GM12878 (cell line): Measurements from ENCODE around the gene FFAR4. TPM values are rescaled to one million over a fixed set of nuclear protein-coding genes. Genes with fewer than 3 reads are reported as not detected.

ENCODE experiments used
- ATAC-seq: fragments of 200-7000 bp; cut with Tn5 transposase; 3 replicates; pipeline ENCODE4 v1.9.1; 2020; ENCODE audit warnings: mild to moderate bottlenecking, moderate library complexity
- BruUV-seq: library from RNA; stranded (reverse); fragments of 400-500 nt; replicated peaks from 2 replicates; lab custom pipeline; 2021; lab: Mats Ljungman, UMichigan
- CTCF ChIA-PET: fragments of 300-600 bp; sonication (Branson Sonifier 250); formaldehyde crosslinking; extraction: SDS; loops from one replicate; lab custom pipeline; 2021; ENCODE audit warnings: inconsistent platforms; lab: Yijun Ruan, JAX
- POLR2A ChIA-PET: fragments of 350-600 bp; formaldehyde crosslinking; extraction: SDS; loops from one replicate; lab custom pipeline; 2021; ENCODE audit warnings: inconsistent platforms; lab: Charles Lee
- RAD21 ChIA-PET: fragments of 300-600 bp; sonication (Branson Sonifier 250); formaldehyde crosslinking; loops from one replicate; lab custom pipeline; 2023; ENCODE audit warnings: antibody characterized with exemption; ENCODE audit not compliant: unreplicated experiment; lab: Charles Lee
- SMC1A ChIA-PET: fragments of 300-600 bp; sonication (Branson Sonifier 250); formaldehyde crosslinking; loops from one replicate; lab custom pipeline; 2023; ENCODE audit not compliant: unreplicated experiment, uncharacterized antibody; lab: Charles Lee
- DNase-seq: peaks from one replicate; pipeline ENCODE4 v3.0.0-alpha.2; 2011; ENCODE audit warnings: low read depth, low spot score
- FAIRE-seq: peaks from 3 replicates; lab custom pipeline; 2011; peaks lifted over from hg19 to GRCh38; lab: Jason Lieb, UNC
- H2AFZ ChIP-seq: 2 replicates; pipeline ENCODE4 v1.6.0; 2011; ENCODE audit warnings: low read depth, low read length, control low read depth; ENCODE audit not compliant: control insufficient read depth
- H3K27ac ChIP-seq: 2 replicates; pipeline ENCODE4 v1.5.1; 2011; ENCODE audit warnings: control low read depth; ENCODE audit not compliant: control insufficient read depth, insufficient read depth
- H3K27me3 ChIP-seq, 2 experiments: replicated peaks in 1 of 2; 2 replicates each; pipeline versions ENCODE4 v1.6.0 to v1.6.1; 2011; ENCODE audit warnings: low read length in 1 of 2; ENCODE audit not compliant: control insufficient read depth in 2 of 2, insufficient read depth in 2 of 2
- H3K36me3 ChIP-seq, 2 experiments: 2 replicates each; pipeline ENCODE4 v1.5.1; 2011; ENCODE audit warnings: low read length in 1 of 2; ENCODE audit not compliant: control insufficient read depth in 2 of 2, insufficient read depth in 2 of 2
- H3K4me1 ChIP-seq: 2 replicates; pipeline ENCODE4 v1.6.1; 2011; ENCODE audit warnings: mild to moderate bottlenecking, low read length, moderate library complexity, mixed read lengths; ENCODE audit not compliant: control insufficient read depth, insufficient read depth
- H3K4me2 ChIP-seq: 2 replicates; pipeline ENCODE4 v1.6.0; 2011; ENCODE audit warnings: control low read depth; ENCODE audit not compliant: control insufficient read depth, insufficient read depth
- H3K4me3 ChIP-seq: fragments of 200-600 bp; sonication (generic); 2 replicates; pipeline ENCODE4 v1.5.1; 2016
- H3K79me2 ChIP-seq: 2 replicates; pipeline ENCODE4 v1.6.0; 2011; ENCODE audit warnings: low read length; ENCODE audit not compliant: control insufficient read depth, insufficient read depth
- H3K9ac ChIP-seq: 2 replicates; pipeline ENCODE4 v1.8.0; 2011; ENCODE audit warnings: low read length, control low read depth, mixed read lengths; ENCODE audit not compliant: control insufficient read depth, insufficient read depth
- H3K9me3 ChIP-seq: replicated peaks from 3 replicates; pipeline ENCODE4 v1.5.1; 2011; ENCODE audit warnings: mild to moderate bottlenecking, low read length; ENCODE audit not compliant: control insufficient read depth, insufficient read depth
- H4K20me1 ChIP-seq: 2 replicates; pipeline ENCODE4 v1.6.0; 2011; ENCODE audit not compliant: control insufficient read depth, insufficient read depth
- E2F8 ChIP-seq: fragments of 450-650 bp; IDR thresholded peaks from 2 replicates; pipeline ENCODE4 v1.6.1; 2018; ENCODE audit warnings: mild to moderate bottlenecking, low read depth, moderate library complexity; ENCODE audit not compliant: partially characterized antibody
- GATAD2B ChIP-seq: fragments of 450-650 bp; conservative IDR thresholded peaks from 2 replicates; pipeline ENCODE4 v1.6.1; 2017; ENCODE audit warnings: low read depth, mild to moderate bottlenecking, moderate library complexity
- IKZF2 ChIP-seq, 2 experiments: fragments of 450-650 bp; IDR thresholded peaks; 2 replicates each; pipeline ENCODE4 v1.6.1; 2017; ENCODE audit warnings: mild to moderate bottlenecking in 2 of 2, moderate library complexity in 2 of 2
- MYB ChIP-seq: fragments of 150-350 bp; IDR thresholded peaks from 2 replicates; pipeline ENCODE4 v1.6.1; 2014; ENCODE audit warnings: mild to moderate bottlenecking, low read depth, low read length, borderline replicate concordance
- NBN ChIP-seq: fragments of 450-650 bp; IDR thresholded peaks from 2 replicates; pipeline ENCODE4 v1.6.1; 2016
- NFXL1 ChIP-seq: fragments of 450-650 bp; IDR thresholded peaks from 2 replicates; pipeline ENCODE4 v1.6.1; 2017; ENCODE audit warnings: antibody characterized with exemption, mild to moderate bottlenecking, borderline replicate concordance
- NR2F1 ChIP-seq: fragments of 450-650 bp; conservative IDR thresholded peaks from 2 replicates; pipeline ENCODE4 v1.6.1; 2017; ENCODE audit warnings: mild to moderate bottlenecking
- SMAD1 ChIP-seq: fragments of 450-650 bp; IDR thresholded peaks from 2 replicates; pipeline ENCODE4 v1.6.1; 2018; ENCODE audit warnings: mild to moderate bottlenecking, low read depth; ENCODE audit not compliant: partially characterized antibody
- TAF1 ChIP-seq: IDR thresholded peaks from 2 replicates; pipeline ENCODE4 v1.6.1; 2011; ENCODE audit warnings: mild to moderate bottlenecking, low read depth, low read length, borderline replicate concordance
- ZZZ3 ChIP-seq: IDR thresholded peaks from 2 replicates; pipeline ENCODE4 v1.6.1; 2011; ENCODE audit warnings: low read depth; ENCODE audit not compliant: control insufficient read depth, insufficient read length
- in situ Hi-C: fragments of 300-500 bp; cut with MboI; formaldehyde crosslinking; loops from 9 replicates; pipeline ENCODE4 v1.14.3; 2018; ENCODE audit warnings: mixed read lengths
- intact Hi-C: fragments of 100-400 bp; cut with micrococcal nuclease; formaldehyde crosslinking; loops from one replicate; pipeline ENCODE4 v1.14.2; 2022; ENCODE audit not compliant: unreplicated experiment
- polyA plus RNA-seq, 11 experiments: library from polyadenylated mRNA; depleted of rRNA in 4 of 11; unstranded in 6 of 11; stranded (reverse) in 5 of 11; fragments of >200 nt; fragmentation: Nextera tagmentation in 4 of 11; fragmentation: Illumina TruSeq in 1 of 11; extraction: Ambion mirVana in 4 of 11; extraction: Trizol in 1 of 11; gene quantifications; 1 replicate in 1 of 11; 2 replicates in 10 of 11; pipeline versions ENCODE4 v1.2.1 to v1.2.3, GENCODE V29; 2011 to 2016; ENCODE audit warnings: inconsistent platforms in 2 of 11, missing spikeins in 2 of 11, low read depth in 1 of 11
- total RNA-seq, 4 experiments: library from RNA; depleted of rRNA in 3 of 4; stranded (reverse); fragments of >200 nt in 3 of 4; fragmentation: Illumina TruSeq in 1 of 4; extraction: Trizol in 1 of 4; gene quantifications; 2 replicates each; pipeline versions ENCODE4 v1.2.1 to v1.2.3, GENCODE V29; 2013 to 2021
- TF ChIP-seq, protein P1 (sequence below): fragments of 150-350 bp; IDR thresholded peaks from 2 replicates; pipeline ENCODE4 v1.6.1; 2016; ENCODE audit warnings: low read depth, low read length
- TF ChIP-seq, protein P2 (sequence below): fragments of 450-650 bp; IDR thresholded peaks from 2 replicates; pipeline ENCODE4 v1.6.1; 2017; ENCODE audit warnings: borderline replicate concordance

FFAR4 gene
- total and polyA plus RNA-seq, 10 of the 15 experiments (the other 5 are each of a cell fraction or from before 2014, with no cell fraction given): not detected

GRCh38 chr10:93547522-93547921, 18.9 kb upstream of the FFAR4 start:
- Histone ChIP-seq H3K27ac (no peak overlapping the region), H3K4me3 (no peak overlapping the region), H3K36me3 (no peaks in the 10 kb centered on the region), H3K27me3 (no peaks in the 10 kb centered on the region), H3K9me3 (no peaks in the 10 kb centered on the region), H3K4me1 (no peaks in the 10 kb centered on the region), H2AFZ (no peak overlapping the region), H4K20me1 (no peaks in the 10 kb centered on the region), H3K9ac (no peak overlapping the region), H3K79me2 (no peaks in the 10 kb centered on the region), H3K4me2 (no peak overlapping the region)
- SMC1A ChIA-PET: no interaction called here
- RAD21 ChIA-PET: no interaction called here
- in situ Hi-C loops: no loop called here
- CTCF ChIA-PET: no interaction called here
- ATAC-seq (no peak), DNase-seq (no peak), FAIRE-seq (no peak)
- no TSS peak for BruUV-seq
- intact Hi-C loops: no loop called here
- TF ChIP-seq NR2F1 (no peak), GATAD2B (no peak), ZZZ3 (no peak), SMAD1 (no peak), E2F8 (no peak), NBN (no peak), IKZF2 (IDR thresholded peaks at IDR 0.05) (no peak), NFXL1 (no peak), MYB (no peak), TAF1 (no peak)
- TF ChIP-seq, protein P1, sequence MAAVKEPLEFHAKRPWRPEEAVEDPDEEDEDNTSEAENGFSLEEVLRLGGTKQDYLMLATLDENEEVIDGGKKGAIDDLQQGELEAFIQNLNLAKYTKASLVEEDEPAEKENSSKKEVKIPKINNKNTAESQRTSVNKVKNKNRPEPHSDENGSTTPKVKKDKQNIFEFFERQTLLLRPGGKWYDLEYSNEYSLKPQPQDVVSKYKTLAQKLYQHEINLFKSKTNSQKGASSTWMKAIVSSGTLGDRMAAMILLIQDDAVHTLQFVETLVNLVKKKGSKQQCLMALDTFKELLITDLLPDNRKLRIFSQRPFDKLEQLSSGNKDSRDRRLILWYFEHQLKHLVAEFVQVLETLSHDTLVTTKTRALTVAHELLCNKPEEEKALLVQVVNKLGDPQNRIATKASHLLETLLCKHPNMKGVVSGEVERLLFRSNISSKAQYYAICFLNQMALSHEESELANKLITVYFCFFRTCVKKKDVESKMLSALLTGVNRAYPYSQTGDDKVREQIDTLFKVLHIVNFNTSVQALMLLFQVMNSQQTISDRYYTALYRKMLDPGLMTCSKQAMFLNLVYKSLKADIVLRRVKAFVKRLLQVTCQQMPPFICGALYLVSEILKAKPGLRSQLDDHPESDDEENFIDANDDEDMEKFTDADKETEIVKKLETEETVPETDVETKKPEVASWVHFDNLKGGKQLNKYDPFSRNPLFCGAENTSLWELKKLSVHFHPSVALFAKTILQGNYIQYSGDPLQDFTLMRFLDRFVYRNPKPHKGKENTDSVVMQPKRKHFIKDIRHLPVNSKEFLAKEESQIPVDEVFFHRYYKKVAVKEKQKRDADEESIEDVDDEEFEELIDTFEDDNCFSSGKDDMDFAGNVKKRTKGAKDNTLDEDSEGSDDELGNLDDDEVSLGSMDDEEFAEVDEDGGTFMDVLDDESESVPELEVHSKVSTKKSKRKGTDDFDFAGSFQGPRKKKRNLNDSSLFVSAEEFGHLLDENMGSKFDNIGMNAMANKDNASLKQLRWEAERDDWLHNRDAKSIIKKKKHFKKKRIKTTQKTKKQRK: no peak
- TF ChIP-seq, protein P2, sequence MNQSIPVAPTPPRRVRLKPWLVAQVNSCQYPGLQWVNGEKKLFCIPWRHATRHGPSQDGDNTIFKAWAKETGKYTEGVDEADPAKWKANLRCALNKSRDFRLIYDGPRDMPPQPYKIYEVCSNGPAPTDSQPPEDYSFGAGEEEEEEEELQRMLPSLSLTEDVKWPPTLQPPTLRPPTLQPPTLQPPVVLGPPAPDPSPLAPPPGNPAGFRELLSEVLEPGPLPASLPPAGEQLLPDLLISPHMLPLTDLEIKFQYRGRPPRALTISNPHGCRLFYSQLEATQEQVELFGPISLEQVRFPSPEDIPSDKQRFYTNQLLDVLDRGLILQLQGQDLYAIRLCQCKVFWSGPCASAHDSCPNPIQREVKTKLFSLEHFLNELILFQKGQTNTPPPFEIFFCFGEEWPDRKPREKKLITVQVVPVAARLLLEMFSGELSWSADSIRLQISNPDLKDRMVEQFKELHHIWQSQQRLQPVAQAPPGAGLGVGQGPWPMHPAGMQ: no peak
- POLR2A ChIA-PET: no interaction called here
